Ishikawa (cell line): ENCODE results near the gene SCFD2.

Experiments
- CEBPB ChIP-seq: IDR thresholded peaks from 2 replicates; pipeline ENCODE4 v1.6.1; 2012
- CREB1 ChIP-seq: IDR thresholded peaks from 2 replicates; pipeline ENCODE4 v1.6.1; 2012; ENCODE audit warnings: low read depth
- EGR1 ChIP-seq: IDR thresholded peaks from 2 replicates; pipeline ENCODE4 v1.6.1; 2012
- EP300 ChIP-seq: IDR thresholded peaks from 2 replicates; pipeline ENCODE4 v1.6.1; 2012; ENCODE audit warnings: borderline replicate concordance
- FOXM1 ChIP-seq: IDR thresholded peaks from 2 replicates; pipeline ENCODE4 v1.6.1; 2012; ENCODE audit warnings: low read depth, borderline replicate concordance
- MAX ChIP-seq: IDR thresholded peaks from 2 replicates; pipeline ENCODE4 v1.6.1; 2012
- NFIC ChIP-seq: IDR thresholded peaks from 2 replicates; pipeline ENCODE4 v1.6.1; 2012
- RAD21 ChIP-seq: IDR thresholded peaks from 2 replicates; pipeline ENCODE4 v1.6.1; 2012; ENCODE audit warnings: low read depth
- REST ChIP-seq: IDR thresholded peaks from 2 replicates; pipeline ENCODE4 v1.6.1; 2012; ENCODE audit warnings: low read depth, mild to moderate bottlenecking
- TAF1 ChIP-seq: IDR thresholded peaks from 2 replicates; pipeline ENCODE4 v1.6.1; 2012; ENCODE audit warnings: low read depth, mild to moderate bottlenecking
- TCF12 ChIP-seq: IDR thresholded peaks from 2 replicates; pipeline ENCODE4 v1.6.1; 2012; ENCODE audit warnings: low read depth
- TEAD4 ChIP-seq: IDR thresholded peaks from 2 replicates; pipeline ENCODE4 v1.6.1; 2012
- USF1 ChIP-seq: IDR thresholded peaks from 2 replicates; pipeline ENCODE4 v1.6.1; 2012
- YY1 ChIP-seq: IDR thresholded peaks from 2 replicates; pipeline ENCODE4 v1.6.1; 2012; ENCODE audit warnings: low read depth
- ZBTB7A ChIP-seq: IDR thresholded peaks from 2 replicates; pipeline ENCODE4 v1.6.1; 2012; ENCODE audit warnings: low read depth

Gene SCFD2

GRCh38 chr4:53199356-53199755 lies 166.5 kb downstream of the SCFD2 start:
- TF ChIP-seq ZBTB7A (no peak), TCF12 (no peak), EGR1 (no peak), USF1 (no peak), TEAD4 (no peak), FOXM1 (no peak), NFIC (no peak), REST (no peak), RAD21 (no peak), CEBPB (no peak), YY1 (no peak), TAF1 (no peak), EP300 (no peak), CREB1 (no peak), MAX (no peak)

- TF ChIP-seq ZBTB7A = no peak
- TF ChIP-seq EP300 = no peak
- no peak for TF ChIP-seq REST
- TF ChIP-seq RAD21 = no peak
- no peak for TF ChIP-seq EGR1
- no peak for TF ChIP-seq TCF12
- no peak for TF ChIP-seq TEAD4
- TF ChIP-seq CEBPB = no peak
- TF ChIP-seq NFIC = no peak
- no peak for TF ChIP-seq CREB1
- TF ChIP-seq FOXM1 = no peak
- TF ChIP-seq MAX = no peak
- no peak for TF ChIP-seq TAF1
- TF ChIP-seq USF1 = no peak
- no peak for TF ChIP-seq YY1
Measured at GRCh38 chr4:53197772-53198142, 168.1 kb downstream of the SCFD2 start.

- TF ChIP-seq TEAD4 = no peak
- TF ChIP-seq RAD21 = peak; percentile 88
- TF ChIP-seq TAF1 = no peak
Measured at GRCh38 chr4:53196882-53197771, 168.7 kb downstream of the SCFD2 start.

GRCh38 chr4:53195815-53196661 lies 169.8 kb downstream of the SCFD2 start:
- TF ChIP-seq CREB1 = no peak
- no peak for TF ChIP-seq FOXM1
- TF ChIP-seq REST = no peak
- TF ChIP-seq EP300 = no peak
